SK-N-SH (cell line): Measurements from ENCODE around the gene SLC25A26. TPM values are rescaled to one million over a fixed set of nuclear protein-coding genes. Genes with fewer than 3 reads are reported as not detected.

Experiments
- CTCF ChIA-PET: fragments of 300-600, 350-600 bp; formaldehyde crosslinking; extraction: SDS; loops from one replicate; lab custom pipeline; 2021; lab: Yijun Ruan, JAX
- POLR2A ChIA-PET: fragments of 350-600 bp; sonication (Branson Sonifier 250); formaldehyde crosslinking; extraction: SDS; loops from one replicate; lab custom pipeline; 2020; ENCODE audit warnings: antibody characterized with exemption, inconsistent platforms; lab: Yijun Ruan, JAX
- DNase-seq: peaks from one replicate; pipeline ENCODE4 v3.0.0; 2012
- H2AFZ ChIP-seq: fragments of 200-600 bp; sonication (generic); 2 replicates; pipeline ENCODE4 v1.8.1; 2016; ENCODE audit warnings: antibody characterized with exemption, mild to moderate bottlenecking, low read depth
- H3F3A ChIP-seq: fragments of 200-600 bp; sonication (generic); replicated peaks from 2 replicates; pipeline ENCODE3; 2016; ENCODE audit warnings: antibody characterized with exemption, mild to moderate bottlenecking; ENCODE audit not compliant: insufficient read depth
- H3K27ac ChIP-seq, 2 experiments: fragments of 200-500 bp in 1 of 2; fragments of 200-600 bp in 1 of 2; sonication (Bioruptor generic) in 1 of 2; sonication (generic), shearing (Covaris generic) in 1 of 2; 2 replicates each; pipeline versions ENCODE4 v1.5.1 to v1.6.1; 2014 to 2016; ENCODE audit warnings: low read depth in 2 of 2, inconsistent platforms in 1 of 2, low read length in 1 of 2, mild to moderate bottlenecking in 1 of 2, mixed read lengths in 1 of 2
- H3K27me3 ChIP-seq: fragments of 200-600 bp; sonication (generic), shearing (Covaris generic); 2 replicates; pipeline ENCODE4 v1.6.1; 2016; ENCODE audit warnings: mixed run types; ENCODE audit not compliant: insufficient read depth
- H3K36me3 ChIP-seq, 2 experiments: fragments of 200-500 bp in 1 of 2; fragments of 200-600 bp in 1 of 2; sonication (Bioruptor generic) in 1 of 2; sonication (generic) in 1 of 2; replicated peaks in 1 of 2; 2 replicates each; pipeline versions ENCODE3 to v1.5.1; 2014 to 2016; ENCODE audit warnings: low read length in 1 of 2, mild to moderate bottlenecking in 1 of 2; ENCODE audit not compliant: insufficient read depth in 2 of 2, control insufficient read depth in 1 of 2
- H3K4me1 ChIP-seq, 2 experiments: fragments of 200-500 bp in 1 of 2; fragments of 200-600 bp in 1 of 2; sonication (Bioruptor generic) in 1 of 2; sonication (generic), shearing (Covaris generic) in 1 of 2; 2 replicates each; pipeline versions ENCODE4 v1.5.1 to v1.6.1; 2014 to 2016; ENCODE audit warnings: low read depth in 1 of 2, low read length in 1 of 2, mixed run types in 1 of 2; ENCODE audit not compliant: insufficient read depth in 2 of 2, control insufficient read depth in 1 of 2
- H3K4me2 ChIP-seq: fragments of 200-600 bp; sonication (generic), shearing (Covaris generic); 2 replicates; pipeline ENCODE4 v1.6.1; 2017; ENCODE audit warnings: mixed run types
- H3K4me3 ChIP-seq, 2 experiments: fragments of 200-500 bp in 1 of 2; fragments of 200-600 bp in 1 of 2; sonication (Bioruptor generic) in 1 of 2; sonication (generic), shearing (Covaris generic) in 1 of 2; 2 replicates each; pipeline versions ENCODE4 v1.5.1 to v1.8.1; 2014 to 2016; ENCODE audit warnings: low read depth in 2 of 2, inconsistent platforms in 1 of 2, low read length in 1 of 2, mild to moderate bottlenecking in 1 of 2, mixed read lengths in 1 of 2, moderate library complexity in 1 of 2
- H3K79me2 ChIP-seq: fragments of 200-600 bp; sonication (generic); 2 replicates; pipeline ENCODE4 v1.8.1; 2017; ENCODE audit warnings: mild to moderate bottlenecking; ENCODE audit not compliant: insufficient read depth
- H3K9ac ChIP-seq: fragments of 200-600 bp; sonication (generic); 2 replicates; pipeline ENCODE4 v1.6.1; 2017; ENCODE audit warnings: mixed run types
- H3K9me2 ChIP-seq: fragments of 200-600 bp; sonication (generic); 2 replicates; pipeline ENCODE4 v1.6.1; 2017; ENCODE audit warnings: mixed run types
- H3K9me3 ChIP-seq: fragments of 200-600 bp; sonication (generic); 2 replicates; pipeline ENCODE4 v1.6.1; 2017; ENCODE audit warnings: mixed run types, mild to moderate bottlenecking, moderate library complexity
- H4K20me1 ChIP-seq: fragments of 200-600 bp; sonication (generic); 2 replicates; pipeline ENCODE4 v1.6.1; 2017; ENCODE audit warnings: mild to moderate bottlenecking, mixed run types; ENCODE audit not compliant: insufficient read depth
- EZH2phosphoT487 ChIP-seq: fragments of 200-600 bp; sonication (generic); IDR thresholded peaks from 2 replicates; pipeline ENCODE4 v1.6.1; 2017; ENCODE audit warnings: low read depth, mixed run types, mild to moderate bottlenecking, antibody characterized with exemption, moderate library complexity, borderline replicate concordance
- FOSL2 ChIP-seq: IDR thresholded peaks from 2 replicates; pipeline ENCODE4 v1.4.0; 2012; ENCODE audit warnings: low read depth, mild to moderate bottlenecking, moderate library complexity, borderline replicate concordance
- FOXJ3 ChIP-seq: sonication (generic); formaldehyde crosslinking; IDR thresholded peaks from 2 replicates; pipeline ENCODE4 v1.5.1; 2020; ENCODE audit warnings: mild to moderate bottlenecking, missing genetic modification reagents
- FOXM1 ChIP-seq: IDR thresholded peaks from 2 replicates; pipeline ENCODE4 v1.4.0; 2012; ENCODE audit warnings: low read depth, mild to moderate bottlenecking
- MXI1 ChIP-seq: IDR thresholded peaks from 2 replicates; pipeline ENCODE4 v1.6.1; 2012; ENCODE audit warnings: mild to moderate bottlenecking, low read depth, low read length, improper control_type of control experiment
- NFIC ChIP-seq: IDR thresholded peaks from 2 replicates; pipeline ENCODE4 v1.4.0; 2012; ENCODE audit warnings: borderline replicate concordance
- NRF1 ChIP-seq: IDR thresholded peaks from 2 replicates; pipeline ENCODE4 v1.6.1; 2012; ENCODE audit warnings: low read depth, mild to moderate bottlenecking, low read length
- POLR2AphosphoS5 ChIP-seq: IDR thresholded peaks from 2 replicates; pipeline ENCODE4 v1.6.1; 2012; ENCODE audit warnings: low read depth, low read length
- RAD21 ChIP-seq: IDR thresholded peaks from 2 replicates; pipeline ENCODE4 v1.6.1; 2012; ENCODE audit warnings: mild to moderate bottlenecking, low read length
- RCOR1 ChIP-seq: fragments of 150-350 bp; IDR thresholded peaks from 2 replicates; pipeline ENCODE4 v1.6.1; 2017; ENCODE audit warnings: antibody characterized with exemption, low read length
- RFX5 ChIP-seq: IDR thresholded peaks from 2 replicates; pipeline ENCODE4 v1.6.1; 2012; ENCODE audit warnings: mild to moderate bottlenecking, improper control_type of control experiment, low read length
- RXRA ChIP-seq: IDR thresholded peaks from 2 replicates; pipeline ENCODE4 v1.4.0; 2012; ENCODE audit warnings: low read depth, mild to moderate bottlenecking, borderline replicate concordance
- SIN3A ChIP-seq: IDR thresholded peaks from 2 replicates; pipeline ENCODE4 v1.6.1; 2012; ENCODE audit warnings: low read depth, mild to moderate bottlenecking, low read length, moderate library complexity, borderline replicate concordance
- TAF1 ChIP-seq: IDR thresholded peaks from 2 replicates; pipeline ENCODE4 v1.6.1; 2012; ENCODE audit warnings: low read depth, mild to moderate bottlenecking, low read length, moderate library complexity, borderline replicate concordance
- TCF12 ChIP-seq: IDR thresholded peaks from 2 replicates; pipeline ENCODE4 v1.4.0; 2012
- WGBS: methylation state at CpG from one replicate; pipeline ENCODE4 v1.1.6; 2017; ENCODE audit warnings: low lambda C conversion rate; 5-methylcytosine and 5-hydroxymethylcytosine counted together
- polyA plus RNA-seq, 3 experiments: library from polyadenylated mRNA; depleted of rRNA; stranded (reverse); fragments of >200 nt; gene quantifications; 2 replicates each; pipeline ENCODE4 v1.2.3, GENCODE V29; 2012
- TF ChIP-seq, protein P1 (sequence below): IDR thresholded peaks from 2 replicates; pipeline ENCODE4 v1.4.0; 2012; ENCODE audit warnings: low read depth, borderline replicate concordance
- TF ChIP-seq, protein P2 (sequence below): fragments of 150-350 bp; IDR thresholded peaks from 2 replicates; pipeline ENCODE4 v1.6.1; 2017; ENCODE audit warnings: antibody characterized with exemption, low read length, low read depth, borderline replicate concordance
- TF ChIP-seq, protein P3 (sequence below): fragments of 200-600 bp; sonication (generic); IDR thresholded peaks from 2 replicates; pipeline ENCODE4 v1.6.1; 2017; ENCODE audit warnings: antibody characterized with exemption, mild to moderate bottlenecking, moderate library complexity

The SLC25A26 gene
- polyA plus RNA-seq, 1 of the 3 experiments (the other 2 are of a cell fraction) = 31.8 TPM

DNA sequence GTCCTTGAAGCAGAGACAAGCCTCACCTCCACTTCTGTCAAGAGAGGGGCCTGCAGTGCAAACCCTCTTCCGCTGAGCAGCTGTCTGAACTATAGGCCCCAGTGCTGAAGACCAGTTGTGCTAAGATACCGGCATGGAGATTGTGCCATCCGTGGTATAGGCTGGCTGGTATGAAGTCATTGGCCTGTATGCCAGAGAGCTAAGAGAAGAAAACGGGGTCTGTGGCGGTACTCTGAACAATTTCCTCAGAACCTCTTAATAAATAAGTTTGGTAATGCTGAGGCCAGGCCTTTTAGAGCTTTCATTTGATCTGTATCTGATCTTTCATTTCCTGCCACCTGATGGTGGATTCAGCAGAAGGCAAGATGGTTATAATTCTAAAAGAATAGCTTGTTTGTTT, 157.0 kb downstream of the SLC25A26 start:
- ChIA-PET CTCF (interaction anchor here (0.8 to 2.3 kb wide), 31 partner anchors 9 to 445 kb away, joined by 3 to 23 read pairs (median 5); no protein-coding TSS in a partner anchor), POLR2A (no interaction called here)
- H2AFZ ChIP-seq = no peak overlapping the region

DNA sequence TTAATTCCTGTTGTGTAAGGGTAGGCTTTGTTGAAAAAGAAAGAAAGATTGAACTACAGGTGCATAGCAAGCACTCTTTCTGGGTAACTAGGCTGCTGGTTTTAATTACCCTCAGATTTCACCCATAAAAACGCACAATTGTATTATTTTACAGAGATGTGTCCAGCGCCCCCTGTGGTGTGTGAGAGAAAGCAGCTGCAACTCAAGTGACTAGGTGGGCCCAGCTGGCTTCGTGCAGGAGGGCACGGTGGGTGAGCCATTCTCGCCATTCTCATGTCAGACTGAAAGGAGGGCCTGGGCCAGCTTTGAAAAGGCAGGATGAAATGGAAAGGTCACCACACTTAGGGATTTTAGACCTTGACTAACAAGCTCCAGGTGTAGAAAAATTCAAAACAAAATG, 157.5 kb downstream of the SLC25A26 start:
- no peaks in the 10 kb centered on the region for H3K9me3 ChIP-seq
- no peak overlapping the region for H3K4me3 ChIP-seq
- CTCF ChIA-PET = interaction anchor here (0.6 to 2.3 kb wide), 35 partner anchors 9 to 444 kb away, joined by 3 to 23 read pairs (median 4); no protein-coding TSS in a partner anchor
- no peak for TF ChIP-seq RFX5
- TF ChIP-seq RXRA = no peak
- no peak for TF ChIP-seq MXI1
- no peak for TF ChIP-seq TAF1
- no peak for TF ChIP-seq FOSL2
- TF ChIP-seq RAD21 = peak; percentile 49
- no peak for TF ChIP-seq SIN3A
- TF ChIP-seq NFIC = no peak
- TF ChIP-seq, protein P1, sequence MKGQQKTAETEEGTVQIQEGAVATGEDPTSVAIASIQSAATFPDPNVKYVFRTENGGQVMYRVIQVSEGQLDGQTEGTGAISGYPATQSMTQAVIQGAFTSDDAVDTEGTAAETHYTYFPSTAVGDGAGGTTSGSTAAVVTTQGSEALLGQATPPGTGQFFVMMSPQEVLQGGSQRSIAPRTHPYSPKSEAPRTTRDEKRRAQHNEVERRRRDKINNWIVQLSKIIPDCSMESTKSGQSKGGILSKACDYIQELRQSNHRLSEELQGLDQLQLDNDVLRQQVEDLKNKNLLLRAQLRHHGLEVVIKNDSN = no peak
- TF ChIP-seq EZH2phosphoT487 = no peak
- no peak for TF ChIP-seq FOXM1
- TF ChIP-seq, protein P2, sequence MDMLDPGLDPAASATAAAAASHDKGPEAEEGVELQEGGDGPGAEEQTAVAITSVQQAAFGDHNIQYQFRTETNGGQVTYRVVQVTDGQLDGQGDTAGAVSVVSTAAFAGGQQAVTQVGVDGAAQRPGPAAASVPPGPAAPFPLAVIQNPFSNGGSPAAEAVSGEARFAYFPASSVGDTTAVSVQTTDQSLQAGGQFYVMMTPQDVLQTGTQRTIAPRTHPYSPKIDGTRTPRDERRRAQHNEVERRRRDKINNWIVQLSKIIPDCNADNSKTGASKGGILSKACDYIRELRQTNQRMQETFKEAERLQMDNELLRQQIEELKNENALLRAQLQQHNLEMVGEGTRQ = no peak
- no peak for TF ChIP-seq FOXJ3
- TF ChIP-seq NRF1 = no peak
- TF ChIP-seq, protein P3, sequence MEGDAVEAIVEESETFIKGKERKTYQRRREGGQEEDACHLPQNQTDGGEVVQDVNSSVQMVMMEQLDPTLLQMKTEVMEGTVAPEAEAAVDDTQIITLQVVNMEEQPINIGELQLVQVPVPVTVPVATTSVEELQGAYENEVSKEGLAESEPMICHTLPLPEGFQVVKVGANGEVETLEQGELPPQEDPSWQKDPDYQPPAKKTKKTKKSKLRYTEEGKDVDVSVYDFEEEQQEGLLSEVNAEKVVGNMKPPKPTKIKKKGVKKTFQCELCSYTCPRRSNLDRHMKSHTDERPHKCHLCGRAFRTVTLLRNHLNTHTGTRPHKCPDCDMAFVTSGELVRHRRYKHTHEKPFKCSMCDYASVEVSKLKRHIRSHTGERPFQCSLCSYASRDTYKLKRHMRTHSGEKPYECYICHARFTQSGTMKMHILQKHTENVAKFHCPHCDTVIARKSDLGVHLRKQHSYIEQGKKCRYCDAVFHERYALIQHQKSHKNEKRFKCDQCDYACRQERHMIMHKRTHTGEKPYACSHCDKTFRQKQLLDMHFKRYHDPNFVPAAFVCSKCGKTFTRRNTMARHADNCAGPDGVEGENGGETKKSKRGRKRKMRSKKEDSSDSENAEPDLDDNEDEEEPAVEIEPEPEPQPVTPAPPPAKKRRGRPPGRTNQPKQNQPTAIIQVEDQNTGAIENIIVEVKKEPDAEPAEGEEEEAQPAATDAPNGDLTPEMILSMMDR = peak; percentile 68
- no peak for TF ChIP-seq TCF12
- no peak for TF ChIP-seq POLR2AphosphoS5
- TF ChIP-seq RCOR1 = no peak

More for the DNA sequence above, 157.0 kb downstream of the SLC25A26 start:
- Histone ChIP-seq H3K9me2 (no peaks in the 10 kb centered on the region), H4K20me1 (no peaks in the 10 kb centered on the region), H3K4me2 (no peak overlapping the region), H3K9me3 (no peaks in the 10 kb centered on the region), H3K27ac (peak overlapping the region in 1 of 2 experiments; percentile 47; a peak in 2 of 4 replicates), H3K4me1 (peaks cover 0 to 16% of the 10 kb centered on the region in 2 experiments; a peak in 1 of 4 replicates), H3K79me2 (no peaks in the 10 kb centered on the region), H3K27me3 (no peaks in the 10 kb centered on the region), H3K9ac (no peak overlapping the region), H3F3A (no peaks in the 10 kb centered on the region), H3K36me3 (peaks cover 0 to 34% of the 10 kb centered on the region in 2 experiments), H3K4me3 (no peak overlapping the region)
- TF ChIP-seq, protein P2 = no peak
- TF ChIP-seq RXRA (no peak), TAF1 (no peak), FOXM1 (no peak)
- TF ChIP-seq, protein P1 = no peak
- no peak for DNase-seq
- 79% methylated on average over 4 of the region's 5 CpGs for WGBS

More for the DNA sequence above, 157.5 kb downstream of the SLC25A26 start:
- WGBS = 63% methylated on average over 3 of the region's 5 CpGs
- no peaks in the 10 kb centered on the region for H3K9me2 ChIP-seq
- peak; percentile 60 for DNase-seq
- peaks cover 0 to 38% of the 10 kb centered on the region in 2 experiments for H3K36me3 ChIP-seq
- no peaks in the 10 kb centered on the region for H3K27me3 ChIP-seq
- H4K20me1 ChIP-seq = no peaks in the 10 kb centered on the region
- no peak overlapping the region for H3K4me2 ChIP-seq
- peaks cover 0 to 11% of the 10 kb centered on the region in 2 experiments; a peak in 1 of 4 replicates for H3K4me1 ChIP-seq
- no peak overlapping the region for H3K9ac ChIP-seq
- H3F3A ChIP-seq = no peaks in the 10 kb centered on the region
- no peak overlapping the region for H2AFZ ChIP-seq
- POLR2A ChIA-PET = no interaction called here
- H3K79me2 ChIP-seq = no peaks in the 10 kb centered on the region
- no peak overlapping the region; a peak in 1 of 4 replicates for H3K27ac ChIP-seq
